Measurements from ENCODE around the gene NEXN. TPM values are rescaled to one million over a fixed set of nuclear protein-coding genes. Genes with fewer than 3 reads are reported as not detected.

Gene NEXN
- total and polyA plus RNA-seq, 4 donors: 0.51 to 2.4 (median 1.7) TPM

DNA sequence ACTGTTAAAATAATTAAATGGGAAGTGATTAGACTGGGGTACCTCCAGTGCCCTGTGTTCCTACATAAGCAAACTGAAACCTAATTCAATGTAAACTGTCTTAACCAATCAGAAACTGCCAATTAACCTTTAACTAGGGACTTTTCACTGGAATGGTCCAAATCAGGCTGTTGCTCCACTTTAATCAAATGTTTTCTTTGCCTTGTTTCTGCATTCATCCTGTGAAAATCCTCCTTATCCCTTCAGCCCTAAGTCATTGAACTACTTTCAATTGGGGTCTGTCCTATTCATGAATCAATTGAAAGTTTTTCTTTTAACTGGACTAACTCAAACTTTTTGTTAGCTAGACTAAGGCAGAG is 95.6 kb downstream of the NEXN start:
- no peak overlapping the region for H3K27ac ChIP-seq (ENCODE audit: low read depth in 1 of 2, low read length in 2 of 2)
- DNase-seq (ENCODE audit: low spot score): no peak
- TF ChIP-seq GABPA (IDR thresholded peaks at IDR 0.05 in 1 of 2, conservative IDR thresholded peaks at IDR 0.05 in 1 of 2): no peak
- TF ChIP-seq, protein P1, sequence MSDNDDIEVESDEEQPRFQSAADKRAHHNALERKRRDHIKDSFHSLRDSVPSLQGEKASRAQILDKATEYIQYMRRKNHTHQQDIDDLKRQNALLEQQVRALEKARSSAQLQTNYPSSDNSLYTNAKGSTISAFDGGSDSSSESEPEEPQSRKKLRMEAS (IDR thresholded peaks at IDR 0.05): no peak
- TF ChIP-seq HNF4A (conservative IDR thresholded peaks at IDR 0.05): no peak
- no peak for TF ChIP-seq SP1 (IDR thresholded peaks at IDR 0.05)
- no peak for TF ChIP-seq FOXA1 (IDR thresholded peaks at IDR 0.05)
- no peak for TF ChIP-seq RAD21 (IDR thresholded peaks at IDR 0.05)
- TF ChIP-seq, protein P2, sequence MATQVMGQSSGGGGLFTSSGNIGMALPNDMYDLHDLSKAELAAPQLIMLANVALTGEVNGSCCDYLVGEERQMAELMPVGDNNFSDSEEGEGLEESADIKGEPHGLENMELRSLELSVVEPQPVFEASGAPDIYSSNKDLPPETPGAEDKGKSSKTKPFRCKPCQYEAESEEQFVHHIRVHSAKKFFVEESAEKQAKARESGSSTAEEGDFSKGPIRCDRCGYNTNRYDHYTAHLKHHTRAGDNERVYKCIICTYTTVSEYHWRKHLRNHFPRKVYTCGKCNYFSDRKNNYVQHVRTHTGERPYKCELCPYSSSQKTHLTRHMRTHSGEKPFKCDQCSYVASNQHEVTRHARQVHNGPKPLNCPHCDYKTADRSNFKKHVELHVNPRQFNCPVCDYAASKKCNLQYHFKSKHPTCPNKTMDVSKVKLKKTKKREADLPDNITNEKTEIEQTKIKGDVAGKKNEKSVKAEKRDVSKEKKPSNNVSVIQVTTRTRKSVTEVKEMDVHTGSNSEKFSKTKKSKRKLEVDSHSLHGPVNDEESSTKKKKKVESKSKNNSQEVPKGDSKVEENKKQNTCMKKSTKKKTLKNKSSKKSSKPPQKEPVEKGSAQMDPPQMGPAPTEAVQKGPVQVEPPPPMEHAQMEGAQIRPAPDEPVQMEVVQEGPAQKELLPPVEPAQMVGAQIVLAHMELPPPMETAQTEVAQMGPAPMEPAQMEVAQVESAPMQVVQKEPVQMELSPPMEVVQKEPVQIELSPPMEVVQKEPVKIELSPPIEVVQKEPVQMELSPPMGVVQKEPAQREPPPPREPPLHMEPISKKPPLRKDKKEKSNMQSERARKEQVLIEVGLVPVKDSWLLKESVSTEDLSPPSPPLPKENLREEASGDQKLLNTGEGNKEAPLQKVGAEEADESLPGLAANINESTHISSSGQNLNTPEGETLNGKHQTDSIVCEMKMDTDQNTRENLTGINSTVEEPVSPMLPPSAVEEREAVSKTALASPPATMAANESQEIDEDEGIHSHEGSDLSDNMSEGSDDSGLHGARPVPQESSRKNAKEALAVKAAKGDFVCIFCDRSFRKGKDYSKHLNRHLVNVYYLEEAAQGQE (IDR thresholded peaks at IDR 0.05): no peak
- TF ChIP-seq JUND (IDR thresholded peaks at IDR 0.05): no peak
- TF ChIP-seq FOXA2 (IDR thresholded peaks at IDR 0.05): no peak
- no peak for TF ChIP-seq YY1 (IDR thresholded peaks at IDR 0.05)
- TF ChIP-seq NR2F2 (IDR thresholded peaks at IDR 0.05): no peak
- TF ChIP-seq, protein P3, sequence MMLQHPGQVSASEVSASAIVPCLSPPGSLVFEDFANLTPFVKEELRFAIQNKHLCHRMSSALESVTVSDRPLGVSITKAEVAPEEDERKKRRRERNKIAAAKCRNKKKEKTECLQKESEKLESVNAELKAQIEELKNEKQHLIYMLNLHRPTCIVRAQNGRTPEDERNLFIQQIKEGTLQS (IDR thresholded peaks at IDR 0.05): no peak
- TF ChIP-seq HNF4G (IDR thresholded peaks at IDR 0.05): no peak
- TF ChIP-seq, protein P4, sequence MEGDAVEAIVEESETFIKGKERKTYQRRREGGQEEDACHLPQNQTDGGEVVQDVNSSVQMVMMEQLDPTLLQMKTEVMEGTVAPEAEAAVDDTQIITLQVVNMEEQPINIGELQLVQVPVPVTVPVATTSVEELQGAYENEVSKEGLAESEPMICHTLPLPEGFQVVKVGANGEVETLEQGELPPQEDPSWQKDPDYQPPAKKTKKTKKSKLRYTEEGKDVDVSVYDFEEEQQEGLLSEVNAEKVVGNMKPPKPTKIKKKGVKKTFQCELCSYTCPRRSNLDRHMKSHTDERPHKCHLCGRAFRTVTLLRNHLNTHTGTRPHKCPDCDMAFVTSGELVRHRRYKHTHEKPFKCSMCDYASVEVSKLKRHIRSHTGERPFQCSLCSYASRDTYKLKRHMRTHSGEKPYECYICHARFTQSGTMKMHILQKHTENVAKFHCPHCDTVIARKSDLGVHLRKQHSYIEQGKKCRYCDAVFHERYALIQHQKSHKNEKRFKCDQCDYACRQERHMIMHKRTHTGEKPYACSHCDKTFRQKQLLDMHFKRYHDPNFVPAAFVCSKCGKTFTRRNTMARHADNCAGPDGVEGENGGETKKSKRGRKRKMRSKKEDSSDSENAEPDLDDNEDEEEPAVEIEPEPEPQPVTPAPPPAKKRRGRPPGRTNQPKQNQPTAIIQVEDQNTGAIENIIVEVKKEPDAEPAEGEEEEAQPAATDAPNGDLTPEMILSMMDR (IDR thresholded peaks at IDR 0.05; ENCODE audit: low read depth, low read length, missing input control): no peak
- no peak for TF ChIP-seq RXRA (IDR thresholded peaks at IDR 0.05)
- TF ChIP-seq TAF1 (conservative IDR thresholded peaks at IDR 0.05): no peak
- TF ChIP-seq, protein P5, sequence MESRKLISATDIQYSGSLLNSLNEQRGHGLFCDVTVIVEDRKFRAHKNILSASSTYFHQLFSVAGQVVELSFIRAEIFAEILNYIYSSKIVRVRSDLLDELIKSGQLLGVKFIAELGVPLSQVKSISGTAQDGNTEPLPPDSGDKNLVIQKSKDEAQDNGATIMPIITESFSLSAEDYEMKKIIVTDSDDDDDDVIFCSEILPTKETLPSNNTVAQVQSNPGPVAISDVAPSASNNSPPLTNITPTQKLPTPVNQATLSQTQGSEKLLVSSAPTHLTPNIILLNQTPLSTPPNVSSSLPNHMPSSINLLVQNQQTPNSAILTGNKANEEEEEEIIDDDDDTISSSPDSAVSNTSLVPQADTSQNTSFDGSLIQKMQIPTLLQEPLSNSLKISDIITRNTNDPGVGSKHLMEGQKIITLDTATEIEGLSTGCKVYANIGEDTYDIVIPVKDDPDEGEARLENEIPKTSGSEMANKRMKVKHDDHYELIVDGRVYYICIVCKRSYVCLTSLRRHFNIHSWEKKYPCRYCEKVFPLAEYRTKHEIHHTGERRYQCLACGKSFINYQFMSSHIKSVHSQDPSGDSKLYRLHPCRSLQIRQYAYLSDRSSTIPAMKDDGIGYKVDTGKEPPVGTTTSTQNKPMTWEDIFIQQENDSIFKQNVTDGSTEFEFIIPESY (IDR thresholded peaks at IDR 0.05): no peak
- no peak for TF ChIP-seq EGR1 (IDR thresholded peaks at IDR 0.05; ENCODE audit: low read depth in 2 of 2)
- H3K27me3 ChIP-seq (ENCODE audit: control insufficient read depth in 4 of 4, insufficient read depth in 4 of 4, low read length in 3 of 4): no peaks in the 10 kb centered on the region
- no peak overlapping the region for H3K4me3 ChIP-seq (ENCODE audit: low read depth in 1 of 3, low read length in 3 of 3)
- H3K4me1 ChIP-seq (ENCODE audit: control insufficient read depth in 4 of 4, insufficient read depth in 4 of 4, low read length in 3 of 4): peaks cover 0 to 13% (median 5%) of the 10 kb centered on the region in 4 donors
- no peaks in the 10 kb centered on the region for H3K36me3 ChIP-seq (ENCODE audit: control insufficient read depth in 4 of 4, insufficient read depth in 3 of 4, low read depth in 1 of 4, low read length in 3 of 4)
- no peaks in the 10 kb centered on the region for H3K9me3 ChIP-seq (ENCODE audit: control insufficient read depth in 4 of 4, low read length in 3 of 4)
- H3K9ac ChIP-seq (ENCODE audit: low read depth in 1 of 2, low read length in 2 of 2): peak overlapping the region in 1 of 2 donors; percentile 29

Data from liver (tissue), 9 donors.